ENCODE results near the gene RBM20. TPM values are rescaled to one million over a fixed set of nuclear protein-coding genes. Genes with fewer than 3 reads are reported as not detected.

RBM20 gene
- total and polyA plus RNA-seq, 10 of the 15 experiments (the other 5 are each of a cell fraction or from before 2014, with no cell fraction given): 0.04 to 0.26 (median 0.15) TPM

- Histone ChIP-seq H3K27me3 (replicated peaks in 1 of 2; ENCODE audit: control insufficient read depth in 2 of 2, insufficient read depth in 2 of 2, low read length in 1 of 2) (no peaks in the 10 kb centered on the region), H4K20me1 (ENCODE audit: control insufficient read depth, insufficient read depth) (no peaks in the 10 kb centered on the region), H3K9me3 (replicated peaks; ENCODE audit: control insufficient read depth, insufficient read depth, low read length) (no peaks in the 10 kb centered on the region), H2AFZ (ENCODE audit: control insufficient read depth, low read depth, low read length) (no peak overlapping the region), H3K4me1 (ENCODE audit: control insufficient read depth, insufficient read depth, low read length) (peaks cover 1% of the 10 kb centered on the region; the same call in 1 of the 2 replicates), H3K4me2 (ENCODE audit: control insufficient read depth, insufficient read depth) (no peak overlapping the region), H3K4me3 (no peak overlapping the region), H3K79me2 (ENCODE audit: control insufficient read depth, insufficient read depth, low read length) (no peaks in the 10 kb centered on the region), H3K27ac (ENCODE audit: control insufficient read depth, insufficient read depth) (no peak overlapping the region), H3K36me3 (ENCODE audit: control insufficient read depth in 2 of 2, insufficient read depth in 2 of 2, low read length in 1 of 2) (no peaks in the 10 kb centered on the region), H3K9ac (ENCODE audit: control insufficient read depth, insufficient read depth, low read length) (no peak overlapping the region)
- ChIA-PET RAD21 (ENCODE audit: unreplicated experiment) (interaction anchor here (1.0 kb wide), 3 partner anchors 14 to 43 kb away, joined by 3 to 7 read pairs (median 3); partner anchors contain the start of gene PDCD4), SMC1A (ENCODE audit: uncharacterized antibody, unreplicated experiment) (interaction anchor here (0.6 to 3.6 kb wide), 7 partner anchors 9 to 1494 kb away, joined by 3 to 21 read pairs (median 3); no protein-coding TSS in a partner anchor), POLR2A (interaction anchor here (0.7 to 1.2 kb wide), 5 partner anchors 8 to 29 kb away, joined by 3 to 5 read pairs (median 3); no protein-coding TSS in a partner anchor), CTCF (interaction anchor here (1.0 to 1.4 kb wide), 5 partner anchors 8 to 25 kb away, joined by 3 to 6 read pairs (median 5); no protein-coding TSS in a partner anchor)
- in situ Hi-C loops (cut with MboI) (no loop called here), intact Hi-C loops (cut with micrococcal nuclease; ENCODE audit: unreplicated experiment) (no loop called here)
- DNase-seq (ENCODE audit: low read depth, low spot score) (no peak), FAIRE-seq (no peak), ATAC-seq (no peak)
- BruUV-seq (replicated peaks): no TSS peak
- TF ChIP-seq CBX5 (IDR thresholded peaks at IDR 0.05; ENCODE audit: low read depth) (no peak), ZNF274 (IDR thresholded peaks at IDR 0.05; ENCODE audit: insufficient read depth, insufficient read length) (no peak), SREBF1 (IDR thresholded peaks at IDR 0.05; ENCODE audit: low read length) (no peak), CEBPB (IDR thresholded peaks at IDR 0.05; ENCODE audit: borderline replicate concordance in 1 of 2, low read depth in 2 of 2, low read length in 2 of 2) (no peak), TAF1 (IDR thresholded peaks at IDR 0.05; ENCODE audit: borderline replicate concordance, low read depth, low read length) (no peak), PAX5 (IDR thresholded peaks at IDR 0.05; ENCODE audit: borderline replicate concordance, low read depth, low read length) (no peak), KLF5 (IDR thresholded peaks at IDR 0.05; ENCODE audit: partially characterized antibody) (no peak), SUZ12 (IDR thresholded peaks at IDR 0.05; ENCODE audit: unreplicated experiment) (no peak), GATAD2B (conservative IDR thresholded peaks at IDR 0.05; ENCODE audit: low read depth) (no peak), MEF2B (IDR thresholded peaks at IDR 0.05; ENCODE audit: partially characterized antibody, poor library complexity, severe bottlenecking) (no peak), JUND (IDR thresholded peaks at IDR 0.05; ENCODE audit: low read depth, low read length) (no peak), NFYB (IDR thresholded peaks at IDR 0.05; ENCODE audit: insufficient read depth, low read depth, low read length) (no peak), RCOR1 (conservative IDR thresholded peaks at IDR 0.05; ENCODE audit: low read depth, low read length) (no peak), TARDBP (IDR thresholded peaks at IDR 0.05; ENCODE audit: borderline replicate concordance) (no peak), CHD2 (IDR thresholded peaks at IDR 0.05; ENCODE audit: borderline replicate concordance, low read depth, low read length) (no peak), RB1 (IDR thresholded peaks at IDR 0.05; ENCODE audit: borderline replicate concordance) (no peak)
- TF ChIP-seq, protein P1, sequence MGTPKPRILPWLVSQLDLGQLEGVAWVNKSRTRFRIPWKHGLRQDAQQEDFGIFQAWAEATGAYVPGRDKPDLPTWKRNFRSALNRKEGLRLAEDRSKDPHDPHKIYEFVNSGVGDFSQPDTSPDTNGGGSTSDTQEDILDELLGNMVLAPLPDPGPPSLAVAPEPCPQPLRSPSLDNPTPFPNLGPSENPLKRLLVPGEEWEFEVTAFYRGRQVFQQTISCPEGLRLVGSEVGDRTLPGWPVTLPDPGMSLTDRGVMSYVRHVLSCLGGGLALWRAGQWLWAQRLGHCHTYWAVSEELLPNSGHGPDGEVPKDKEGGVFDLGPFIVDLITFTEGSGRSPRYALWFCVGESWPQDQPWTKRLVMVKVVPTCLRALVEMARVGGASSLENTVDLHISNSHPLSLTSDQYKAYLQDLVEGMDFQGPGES (IDR thresholded peaks at IDR 0.05): no peak
- TF ChIP-seq, protein P2, sequence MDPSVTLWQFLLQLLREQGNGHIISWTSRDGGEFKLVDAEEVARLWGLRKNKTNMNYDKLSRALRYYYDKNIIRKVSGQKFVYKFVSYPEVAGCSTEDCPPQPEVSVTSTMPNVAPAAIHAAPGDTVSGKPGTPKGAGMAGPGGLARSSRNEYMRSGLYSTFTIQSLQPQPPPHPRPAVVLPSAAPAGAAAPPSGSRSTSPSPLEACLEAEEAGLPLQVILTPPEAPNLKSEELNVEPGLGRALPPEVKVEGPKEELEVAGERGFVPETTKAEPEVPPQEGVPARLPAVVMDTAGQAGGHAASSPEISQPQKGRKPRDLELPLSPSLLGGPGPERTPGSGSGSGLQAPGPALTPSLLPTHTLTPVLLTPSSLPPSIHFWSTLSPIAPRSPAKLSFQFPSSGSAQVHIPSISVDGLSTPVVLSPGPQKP (IDR thresholded peaks at IDR 0.05; ENCODE audit: low read depth, low read length): no peak
- 66% methylated on average over 2 of the region's 2 CpGs for WGBS (ENCODE audit: insufficient coverage, insufficient replicate concordance, low lambda C conversion rate, missing lambda C conversion rate)
Measured at GRCh38 chr10:110828525-110828924, 184.4 kb downstream of the RBM20 start.

Measured in GM12878 (cell line).